ENCODE results near the gene RAP1GAP2. TPM values are rescaled to one million over a fixed set of nuclear protein-coding genes. Genes with fewer than 3 reads are reported as not detected.

The RAP1GAP2 gene
- total RNA-seq, 1 donor from 2014 or later, result 3.8 TPM

DNA sequence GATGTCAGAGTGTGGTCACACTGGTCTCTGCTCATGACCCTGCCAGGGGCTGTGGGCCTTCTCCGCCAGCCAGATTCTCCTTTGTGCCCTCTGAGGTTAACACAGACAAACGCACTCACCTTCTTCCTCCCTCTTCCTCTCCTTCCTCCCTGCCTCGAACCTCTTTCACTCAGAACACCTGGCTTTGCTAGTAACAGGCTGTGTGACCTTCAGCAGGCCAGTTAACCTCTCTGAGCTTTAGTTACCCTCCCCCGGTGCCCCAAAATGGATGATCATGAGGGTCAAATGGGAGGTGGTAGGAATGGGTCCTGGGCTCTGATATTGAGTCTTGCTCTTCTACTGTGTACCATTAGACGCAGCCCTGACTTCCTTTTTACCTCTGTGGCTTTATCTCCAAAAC, 140.1 kb downstream of the RAP1GAP2 start:
- H3K27ac ChIP-seq, result no peak overlapping the region
- H3K36me3 Mint-ChIP-seq, result no peaks in the 10 kb centered on the region
- H3K9ac ChIP-seq, result no peak overlapping the region
- H3K4me1 ChIP-seq, result peaks cover 28% of the 10 kb centered on the region
- TF ChIP-seq, protein P1, sequence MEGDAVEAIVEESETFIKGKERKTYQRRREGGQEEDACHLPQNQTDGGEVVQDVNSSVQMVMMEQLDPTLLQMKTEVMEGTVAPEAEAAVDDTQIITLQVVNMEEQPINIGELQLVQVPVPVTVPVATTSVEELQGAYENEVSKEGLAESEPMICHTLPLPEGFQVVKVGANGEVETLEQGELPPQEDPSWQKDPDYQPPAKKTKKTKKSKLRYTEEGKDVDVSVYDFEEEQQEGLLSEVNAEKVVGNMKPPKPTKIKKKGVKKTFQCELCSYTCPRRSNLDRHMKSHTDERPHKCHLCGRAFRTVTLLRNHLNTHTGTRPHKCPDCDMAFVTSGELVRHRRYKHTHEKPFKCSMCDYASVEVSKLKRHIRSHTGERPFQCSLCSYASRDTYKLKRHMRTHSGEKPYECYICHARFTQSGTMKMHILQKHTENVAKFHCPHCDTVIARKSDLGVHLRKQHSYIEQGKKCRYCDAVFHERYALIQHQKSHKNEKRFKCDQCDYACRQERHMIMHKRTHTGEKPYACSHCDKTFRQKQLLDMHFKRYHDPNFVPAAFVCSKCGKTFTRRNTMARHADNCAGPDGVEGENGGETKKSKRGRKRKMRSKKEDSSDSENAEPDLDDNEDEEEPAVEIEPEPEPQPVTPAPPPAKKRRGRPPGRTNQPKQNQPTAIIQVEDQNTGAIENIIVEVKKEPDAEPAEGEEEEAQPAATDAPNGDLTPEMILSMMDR (IDR thresholded peaks at IDR 0.05), result no peak
- TF ChIP-seq EZH2phosphoT487 (IDR thresholded peaks at IDR 0.05) (no peak), EZH2 (IDR thresholded peaks at IDR 0.05) (no peak)
- H3K9me3 ChIP-seq (ENCODE audit: low read depth), result no peaks in the 10 kb centered on the region
- H3K79me2 ChIP-seq (ENCODE audit: low read depth), result no peaks in the 10 kb centered on the region
- no peak overlapping the region for H3K4me2 ChIP-seq
- no peaks in the 10 kb centered on the region for H3K36me3 ChIP-seq
- no peak overlapping the region for H3K27ac Mint-ChIP-seq
- DNase-seq (ENCODE audit: low spot score), result no peak
- H4K20me1 ChIP-seq (ENCODE audit: low read depth), result no peaks in the 10 kb centered on the region
- no peak overlapping the region for H3K4me3 ChIP-seq
- H3K27me3 ChIP-seq, result no peaks in the 10 kb centered on the region
- H3K4me3 Mint-ChIP-seq, result no peak overlapping the region
- H3K4me1 Mint-ChIP-seq, result peaks cover 34% of the 10 kb centered on the region
- peaks cover 5% of the 10 kb centered on the region for H3K27me3 Mint-ChIP-seq (ENCODE audit: insufficient read depth, low read depth)
- no peak overlapping the region for H2AFZ ChIP-seq (replicated peaks)
- H3K9me3 Mint-ChIP-seq, result no peaks in the 10 kb centered on the region
- no peaks in the 10 kb centered on the region for H3F3A ChIP-seq (ENCODE audit: low read depth)

DNA sequence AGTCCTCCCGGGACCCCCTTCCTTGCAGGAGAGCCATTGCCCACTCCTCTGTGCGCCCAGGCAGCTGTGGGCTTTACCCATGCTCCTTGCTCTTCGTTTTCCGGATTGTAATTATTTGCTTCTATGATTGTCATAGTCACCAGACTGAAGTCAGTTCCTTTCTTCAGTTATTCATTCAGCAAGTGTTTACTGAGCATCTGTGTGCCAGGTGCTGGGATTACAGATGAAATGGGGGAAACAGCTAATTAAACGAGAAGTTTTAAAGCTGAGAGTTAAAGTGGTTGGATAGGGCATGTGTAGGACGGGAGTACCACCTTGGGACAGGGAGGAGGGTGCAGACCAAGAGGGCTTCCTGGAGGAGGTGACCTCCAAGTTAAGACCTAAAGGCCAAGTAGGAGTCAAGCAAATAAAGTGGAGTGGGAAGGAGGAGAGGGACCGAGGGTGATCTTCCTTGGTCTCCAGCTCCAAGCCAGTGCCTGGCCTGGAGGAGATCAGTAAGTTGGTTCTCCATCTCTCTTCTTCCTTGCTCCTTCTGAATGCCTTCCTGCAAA, 140.6 kb downstream of the RAP1GAP2 start:
- Mint-ChIP-seq H3K36me3 (no peaks in the 10 kb centered on the region), H3K27me3 (ENCODE audit: insufficient read depth, low read depth) (peaks cover 5% of the 10 kb centered on the region), H3K4me1 (peaks cover 29% of the 10 kb centered on the region), H3K27ac (no peak overlapping the region), H3K9me3 (no peaks in the 10 kb centered on the region), H3K4me3 (no peak overlapping the region)
- Histone ChIP-seq H3K27ac (no peak overlapping the region), H3K4me1 (peaks cover 23% of the 10 kb centered on the region), H2AFZ (replicated peaks) (no peak overlapping the region), H3K27me3 (no peaks in the 10 kb centered on the region), H4K20me1 (ENCODE audit: low read depth) (no peaks in the 10 kb centered on the region), H3K4me2 (no peak overlapping the region), H3F3A (ENCODE audit: low read depth) (no peaks in the 10 kb centered on the region), H3K9ac (no peak overlapping the region), H3K9me3 (ENCODE audit: low read depth) (no peaks in the 10 kb centered on the region), H3K4me3 (no peak overlapping the region), H3K36me3 (no peaks in the 10 kb centered on the region), H3K79me2 (ENCODE audit: low read depth) (no peaks in the 10 kb centered on the region)
- TF ChIP-seq EZH2 (IDR thresholded peaks at IDR 0.05) (no peak), EZH2phosphoT487 (IDR thresholded peaks at IDR 0.05) (no peak)
- TF ChIP-seq, protein P1 (IDR thresholded peaks at IDR 0.05), result no peak
- no peak for DNase-seq (ENCODE audit: low spot score)

DNA sequence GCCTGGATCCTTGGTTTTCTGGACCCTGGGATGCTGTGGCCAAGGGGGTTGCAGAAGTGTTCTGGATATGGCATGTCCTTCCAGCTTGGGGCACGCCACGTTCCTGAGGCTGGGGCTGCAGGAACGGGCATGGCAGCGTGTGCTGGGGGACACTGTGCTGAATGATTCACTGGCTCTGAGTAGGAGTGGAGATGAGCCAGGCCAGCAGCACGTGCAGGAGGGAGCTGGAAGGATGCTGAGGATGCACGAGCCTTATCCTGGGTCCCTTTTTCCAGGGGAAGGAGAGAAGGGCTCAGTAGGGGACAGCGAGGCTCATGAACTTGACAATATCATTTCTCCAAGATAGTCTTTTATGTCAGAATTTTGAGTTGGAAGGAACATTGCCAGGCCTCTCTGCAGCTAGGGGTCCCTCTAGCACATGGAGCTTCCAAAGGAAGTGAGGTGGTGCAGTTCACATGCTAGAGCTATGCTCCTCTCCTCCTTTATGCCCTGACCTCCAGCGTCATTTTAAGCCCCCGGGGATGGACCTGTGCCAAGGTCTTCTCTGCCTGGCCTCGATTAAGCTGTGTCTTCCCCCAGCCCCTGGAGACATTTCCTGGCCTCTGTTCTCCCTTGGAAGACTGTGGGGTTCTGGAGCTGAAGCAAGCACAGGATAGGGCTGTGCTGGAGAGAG, 141.2 kb downstream of the RAP1GAP2 start:
- no peaks in the 10 kb centered on the region for H3K9me3 ChIP-seq (ENCODE audit: low read depth)
- no peaks in the 10 kb centered on the region for H3K27me3 ChIP-seq
- H2AFZ ChIP-seq (replicated peaks), result no peak overlapping the region
- no peaks in the 10 kb centered on the region for H3K36me3 Mint-ChIP-seq
- H3K9ac ChIP-seq, result no peak overlapping the region
- H3K79me2 ChIP-seq (ENCODE audit: low read depth), result no peaks in the 10 kb centered on the region
- no peaks in the 10 kb centered on the region for H3K9me3 Mint-ChIP-seq
- H3K4me3 ChIP-seq, result no peak overlapping the region
- peak overlapping the region; percentile 69 for H3K27ac Mint-ChIP-seq
- peaks cover 20% of the 10 kb centered on the region for H3K4me1 ChIP-seq
- no peak overlapping the region for H3K4me2 ChIP-seq
- H3F3A ChIP-seq (ENCODE audit: low read depth), result no peaks in the 10 kb centered on the region
- TF ChIP-seq, protein P1 (IDR thresholded peaks at IDR 0.05), result no peak
- TF ChIP-seq EZH2phosphoT487 (IDR thresholded peaks at IDR 0.05) (no peak), EZH2 (IDR thresholded peaks at IDR 0.05) (no peak)
- no peak for DNase-seq (ENCODE audit: low spot score)
- H3K27ac ChIP-seq, result no peak overlapping the region
- H3K4me3 Mint-ChIP-seq, result no peak overlapping the region
- no peaks in the 10 kb centered on the region for H3K36me3 ChIP-seq
- peaks cover 5% of the 10 kb centered on the region for H3K27me3 Mint-ChIP-seq (ENCODE audit: insufficient read depth, low read depth)
- H4K20me1 ChIP-seq (ENCODE audit: low read depth), result no peaks in the 10 kb centered on the region
- H3K4me1 Mint-ChIP-seq, result peaks cover 25% of the 10 kb centered on the region

All from neural progenitor cell (in vitro differentiated cells).